ENCODE measurements around the gene MAD1L1.

DNA sequence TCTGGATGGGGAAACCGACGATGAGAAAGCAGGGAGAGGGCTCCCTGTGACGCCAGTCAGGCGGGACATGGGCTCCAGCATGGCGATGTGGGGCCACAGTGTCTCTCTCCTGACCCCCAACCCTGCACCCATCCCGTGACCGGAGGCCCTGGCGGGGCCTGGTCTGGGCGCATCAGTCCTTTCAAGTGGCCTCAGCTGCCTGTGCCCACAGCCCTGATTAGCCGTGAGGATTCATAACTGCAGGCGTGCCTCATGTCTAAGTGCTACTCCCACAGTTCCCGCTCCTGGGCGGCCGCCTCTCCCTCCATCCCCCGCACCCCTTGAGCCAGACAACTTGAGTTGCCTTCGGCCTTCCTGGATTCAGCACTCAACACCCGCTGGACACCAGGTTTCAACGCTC is 321.9 kb downstream of the MAD1L1 start:
- TF ChIP-seq, protein P1, sequence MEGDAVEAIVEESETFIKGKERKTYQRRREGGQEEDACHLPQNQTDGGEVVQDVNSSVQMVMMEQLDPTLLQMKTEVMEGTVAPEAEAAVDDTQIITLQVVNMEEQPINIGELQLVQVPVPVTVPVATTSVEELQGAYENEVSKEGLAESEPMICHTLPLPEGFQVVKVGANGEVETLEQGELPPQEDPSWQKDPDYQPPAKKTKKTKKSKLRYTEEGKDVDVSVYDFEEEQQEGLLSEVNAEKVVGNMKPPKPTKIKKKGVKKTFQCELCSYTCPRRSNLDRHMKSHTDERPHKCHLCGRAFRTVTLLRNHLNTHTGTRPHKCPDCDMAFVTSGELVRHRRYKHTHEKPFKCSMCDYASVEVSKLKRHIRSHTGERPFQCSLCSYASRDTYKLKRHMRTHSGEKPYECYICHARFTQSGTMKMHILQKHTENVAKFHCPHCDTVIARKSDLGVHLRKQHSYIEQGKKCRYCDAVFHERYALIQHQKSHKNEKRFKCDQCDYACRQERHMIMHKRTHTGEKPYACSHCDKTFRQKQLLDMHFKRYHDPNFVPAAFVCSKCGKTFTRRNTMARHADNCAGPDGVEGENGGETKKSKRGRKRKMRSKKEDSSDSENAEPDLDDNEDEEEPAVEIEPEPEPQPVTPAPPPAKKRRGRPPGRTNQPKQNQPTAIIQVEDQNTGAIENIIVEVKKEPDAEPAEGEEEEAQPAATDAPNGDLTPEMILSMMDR (conservative IDR thresholded peaks at IDR 0.05 in 1 of 2, IDR thresholded peaks at IDR 0.05 in 1 of 2; ENCODE audit: low read depth in 1 of 2, low read length in 2 of 2) = no peak
- TF ChIP-seq EZH2 (IDR thresholded peaks at IDR 0.05; ENCODE audit: low read length, missing control alignments) = no peak

Measured in fibroblast of lung (primary cell).